Keratinocyte (primary cell): Measurements from ENCODE around the gene ADARB2. TPM values are rescaled to one million over a fixed set of nuclear protein-coding genes. Genes with fewer than 3 reads are reported as not detected.

Experiments used
- DNase-seq: peaks from one replicate; pipeline ENCODE4 v3.0.0-alpha.2; 2011; ENCODE audit warnings: low read depth, missing footprints, low spot score
- FAIRE-seq: peaks from 2 replicates; lab custom pipeline; 2011; peaks lifted over from hg19 to GRCh38; lab: Jason Lieb, UNC
- H2AFZ ChIP-seq: 2 replicates; pipeline ENCODE4 v1.6.0; 2012; ENCODE audit warnings: low read length, control low read depth, inconsistent platforms; ENCODE audit not compliant: control insufficient read depth
- H3K27ac ChIP-seq: 2 replicates; pipeline ENCODE4 v1.5.1; 2011; ENCODE audit warnings: low read length; ENCODE audit not compliant: control insufficient read depth, insufficient read depth
- H3K27me3 ChIP-seq: 3 replicates; pipeline ENCODE4 v1.6.0; 2011; ENCODE audit warnings: low read length; ENCODE audit not compliant: control insufficient read depth, insufficient read depth; ENCODE audit errors: extremely low read depth
- H3K36me3 ChIP-seq, 2 experiments: 2 replicates in 1 of 2; 3 replicates in 1 of 2; pipeline ENCODE4 v1.5.1; 2011; ENCODE audit warnings: low read length in 2 of 2, mild to moderate bottlenecking in 1 of 2; ENCODE audit not compliant: control insufficient read depth in 2 of 2, insufficient read depth in 2 of 2; ENCODE audit errors: extremely low read depth in 1 of 2
- H3K4me1 ChIP-seq: 3 replicates; pipeline ENCODE4 v1.5.1; 2011; ENCODE audit warnings: low read length; ENCODE audit not compliant: control insufficient read depth, insufficient read depth; ENCODE audit errors: extremely low read depth
- H3K4me2 ChIP-seq: 3 replicates; pipeline ENCODE4 v1.6.0; 2011; ENCODE audit warnings: low read depth, low read length; ENCODE audit not compliant: control insufficient read depth, insufficient read depth; ENCODE audit errors: extremely low read depth
- H3K4me3 ChIP-seq, 3 experiments: fragments of 200-600 bp in 1 of 3; sonication (generic) in 1 of 3; 2 replicates in 2 of 3; 3 replicates in 1 of 3; pipeline ENCODE4 v1.5.1; 2011 to 2016; ENCODE audit warnings: low read length in 3 of 3, mild to moderate bottlenecking in 3 of 3, control low read depth in 2 of 3, inconsistent platforms in 1 of 3, low read depth in 1 of 3, mixed read lengths in 1 of 3, mixed run types in 1 of 3, moderate library complexity in 1 of 3; ENCODE audit not compliant: control insufficient read depth in 2 of 3, insufficient read depth in 2 of 3; ENCODE audit errors: extremely low read depth in 1 of 3
- H3K79me2 ChIP-seq: 2 replicates; pipeline ENCODE4 v1.6.0; 2012; ENCODE audit warnings: low read length; ENCODE audit not compliant: control insufficient read depth, insufficient read depth
- H3K9ac ChIP-seq: 3 replicates; pipeline ENCODE4 v1.6.0; 2011; ENCODE audit warnings: low read length; ENCODE audit not compliant: control insufficient read depth, insufficient read depth; ENCODE audit errors: extremely low read depth
- H3K9me1 ChIP-seq: 3 replicates; pipeline ENCODE4 v1.6.0; 2011; ENCODE audit warnings: low read length; ENCODE audit not compliant: control insufficient read depth, insufficient read depth; ENCODE audit errors: extremely low read depth
- H3K9me3 ChIP-seq: 2 replicates; pipeline ENCODE4 v1.5.1; 2012; ENCODE audit warnings: low read depth, low read length; ENCODE audit not compliant: control insufficient read depth
- H4K20me1 ChIP-seq: 3 replicates; pipeline ENCODE4 v1.6.0; 2011; ENCODE audit warnings: low read length; ENCODE audit not compliant: control insufficient read depth, insufficient read depth; ENCODE audit errors: extremely low read depth
- CTCF ChIP-seq, 3 experiments: IDR thresholded peaks in 1 of 3; conservative IDR thresholded peaks in 1 of 3; optimal IDR thresholded peaks in 1 of 3; 2 replicates in 2 of 3; 3 replicates in 1 of 3; pipeline versions ENCODE3 to v1.5.1; 2011; ENCODE audit warnings: low read length in 3 of 3, mild to moderate bottlenecking in 3 of 3, moderate library complexity in 2 of 3, control low read depth in 1 of 3, inconsistent platforms in 1 of 3; ENCODE audit not compliant: insufficient read depth in 2 of 3; ENCODE audit errors: extremely low read depth in 1 of 3
- EZH2 ChIP-seq: IDR thresholded peaks from one replicate; pipeline ENCODE4 v1.6.1; 2012; ENCODE audit warnings: inconsistent platforms, mild to moderate bottlenecking, low read length, moderate library complexity
- dilution Hi-C: fragments of 300-500 bp; cut with MboI; formaldehyde crosslinking; loops from one replicate; pipeline ENCODE4 v1.7.0; 2020; ENCODE audit warnings: low sequenced_read_pairs; ENCODE audit not compliant: extremely low pct_ligation_motif_present
- polyA plus RNA-seq, 5 experiments: library from polyadenylated mRNA; depleted of rRNA in 3 of 5; stranded (reverse) in 3 of 5; stranded (forward) in 1 of 5; unstranded in 1 of 5; fragments of >200 nt; gene quantifications; 1 replicate in 1 of 5; 2 replicates in 3 of 5; 3 replicates in 1 of 5; pipeline versions ENCODE4 v1.2.1 to v1.2.3, GENCODE V29; 2011 to 2012; ENCODE audit warnings: missing spikeins in 2 of 5, low read depth in 1 of 5, low replicate concordance in 1 of 5

ADARB2 gene
- polyA plus RNA-seq, 1 donor (not counting 4 experiments of a cell fraction or from before 2014, with no cell fraction given) = not detected

GRCh38 chr10:1488970-1489548 is 248.3 kb downstream of the ADARB2 start:
- DNase-seq = no peak
- Histone ChIP-seq H3K9me1 (no peaks in the 10 kb centered on the region), H3K4me1 (no peaks in the 10 kb centered on the region), H3K4me2 (no peak overlapping the region), H3K9me3 (peaks cover 2% of the 10 kb centered on the region), H2AFZ (no peak overlapping the region), H3K9ac (no peak overlapping the region), H4K20me1 (no peaks in the 10 kb centered on the region), H3K79me2 (no peaks in the 10 kb centered on the region), H3K36me3 (no peaks in the 10 kb centered on the region), H3K4me3 (no peak overlapping the region), H3K27ac (no peak overlapping the region), H3K27me3 (no peaks in the 10 kb centered on the region)
- dilution Hi-C loops = no loop called here
- FAIRE-seq = no peak
- no peak for TF ChIP-seq CTCF (optimal IDR thresholded peaks at IDR 0.05 in 1 of 3, IDR thresholded peaks at IDR 0.05 in 1 of 3, conservative IDR thresholded peaks at IDR 0.05 in 1 of 3; ENCODE audit: extremely low read depth in 1 of 3, insufficient read depth in 2 of 3, low read length in 3 of 3)

GRCh38 chr10:1486841-1487687 is 250.3 kb downstream of the ADARB2 start:
- TF ChIP-seq CTCF (optimal IDR thresholded peaks at IDR 0.05 in 1 of 3, IDR thresholded peaks at IDR 0.05 in 1 of 3, conservative IDR thresholded peaks at IDR 0.05 in 1 of 3; ENCODE audit: extremely low read depth in 1 of 3, insufficient read depth in 2 of 3, low read length in 3 of 3) = no peak
- no peak for TF ChIP-seq EZH2
- Histone ChIP-seq H3K36me3 (no peaks in the 10 kb centered on the region), H3K9ac (no peak overlapping the region), H3K4me1 (no peaks in the 10 kb centered on the region), H3K4me2 (no peak overlapping the region), H3K9me3 (peaks cover under 1% of the 10 kb centered on the region), H4K20me1 (no peaks in the 10 kb centered on the region), H2AFZ (no peak overlapping the region), H3K4me3 (no peak overlapping the region), H3K27ac (no peak overlapping the region), H3K79me2 (no peaks in the 10 kb centered on the region), H3K9me1 (no peaks in the 10 kb centered on the region), H3K27me3 (no peaks in the 10 kb centered on the region)
- FAIRE-seq (no peak), DNase-seq (no peak)
- dilution Hi-C loops = no loop called here
